22Rv1 (cell line): ENCODE data around the gene GFI1B.

Source experiments
- H3K27ac ChIP-seq: fragments of 450-650 bp; 2 replicates; pipeline ENCODE4 v1.5.1; 2017
- CTCF ChIP-seq: fragments of 450-650 bp; IDR thresholded peaks from 2 replicates; pipeline ENCODE4 v1.5.1; 2017; ENCODE audit warnings: mild to moderate bottlenecking
- ZFX ChIP-seq: fragments of 450-650 bp; IDR thresholded peaks from 2 replicates; pipeline ENCODE4 v1.6.1; 2017; ENCODE audit warnings: antibody characterized with exemption, borderline replicate concordance

The GFI1B gene

GRCh38 chr9:132980157-132980556 lies 1.7 kb downstream of the GFI1B start:
- no peak for TF ChIP-seq CTCF
- no peak for TF ChIP-seq ZFX
- H3K27ac ChIP-seq = no peak overlapping the region

DNA sequence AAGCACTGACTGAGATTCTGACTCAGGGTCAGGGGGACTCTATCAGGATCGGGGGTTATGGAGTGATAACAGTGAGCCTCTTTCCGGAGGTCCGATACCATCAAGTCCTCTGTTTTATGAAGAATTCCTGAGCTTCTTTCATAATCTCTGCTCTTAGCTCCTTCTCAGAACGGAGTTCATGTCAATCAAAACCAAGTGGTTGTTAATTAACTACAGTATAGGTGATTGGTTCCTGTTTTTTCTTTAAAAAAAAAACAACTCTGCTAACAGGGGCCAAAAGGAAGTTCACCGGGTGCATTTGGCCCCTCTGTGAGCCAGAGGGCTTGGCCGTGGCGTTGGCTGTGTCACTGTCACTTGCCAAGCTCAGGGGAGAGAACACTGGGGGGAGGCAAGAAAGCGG lies 4.0 kb downstream of the GFI1B start:
- no peak for TF ChIP-seq ZFX
- no peak overlapping the region for H3K27ac ChIP-seq

GRCh38 chr9:132983491-132984201 lies 5.2 kb downstream of the GFI1B start:
- no peak overlapping the region for H3K27ac ChIP-seq
- TF ChIP-seq CTCF (no peak), ZFX (no peak)

GRCh38 chr9:132984202-132985070 lies 5.9 kb downstream of the GFI1B start:
- TF ChIP-seq CTCF (no peak), ZFX (no peak)
- no peak overlapping the region for H3K27ac ChIP-seq

DNA sequence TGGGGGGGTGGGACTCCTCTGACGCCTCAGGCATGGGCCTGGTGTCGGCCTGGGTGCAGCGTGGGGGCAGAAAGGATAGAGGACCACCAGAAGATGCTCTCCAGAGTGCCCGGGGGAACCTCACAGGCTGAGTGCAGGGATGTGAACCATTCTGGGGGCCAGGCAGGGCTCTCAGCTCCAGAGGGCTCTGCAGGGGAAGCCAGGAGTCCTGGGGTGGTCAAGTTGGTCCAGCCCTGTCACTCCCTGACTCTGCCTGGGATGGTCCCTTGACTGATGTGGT lies 6.5 kb downstream of the GFI1B start:
- TF ChIP-seq ZFX (no peak), CTCF (no peak)
- H3K27ac ChIP-seq = no peak overlapping the region

DNA sequence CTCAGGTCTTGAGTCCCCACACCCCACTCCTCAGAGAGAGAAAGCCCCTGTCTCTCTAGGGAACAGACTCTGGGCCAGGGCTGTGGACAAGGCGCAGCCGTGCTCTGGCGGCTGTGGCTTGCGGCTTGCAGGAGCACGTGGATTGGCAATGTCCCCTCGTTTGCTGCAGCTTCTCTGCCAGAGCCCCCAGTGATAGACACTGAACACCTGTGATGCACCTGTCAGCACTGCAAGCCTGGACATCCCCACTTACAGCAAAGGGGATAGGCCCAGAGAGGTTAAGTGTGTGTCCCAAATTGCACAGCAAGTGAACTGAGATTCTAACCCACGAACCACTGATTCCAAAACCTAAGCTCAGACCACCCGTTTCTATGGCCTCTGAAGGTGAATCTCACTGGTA lies 7.0 kb downstream of the GFI1B start:
- TF ChIP-seq CTCF (no peak), ZFX (no peak)
- no peak overlapping the region for H3K27ac ChIP-seq

GRCh38 chr9:132986114-132986513 lies 7.6 kb downstream of the GFI1B start:
- no peak for TF ChIP-seq CTCF
- TF ChIP-seq ZFX = no peak
- no peak overlapping the region for H3K27ac ChIP-seq
